ENCODE results near the gene UPF3B.

The UPF3B gene

DNA sequence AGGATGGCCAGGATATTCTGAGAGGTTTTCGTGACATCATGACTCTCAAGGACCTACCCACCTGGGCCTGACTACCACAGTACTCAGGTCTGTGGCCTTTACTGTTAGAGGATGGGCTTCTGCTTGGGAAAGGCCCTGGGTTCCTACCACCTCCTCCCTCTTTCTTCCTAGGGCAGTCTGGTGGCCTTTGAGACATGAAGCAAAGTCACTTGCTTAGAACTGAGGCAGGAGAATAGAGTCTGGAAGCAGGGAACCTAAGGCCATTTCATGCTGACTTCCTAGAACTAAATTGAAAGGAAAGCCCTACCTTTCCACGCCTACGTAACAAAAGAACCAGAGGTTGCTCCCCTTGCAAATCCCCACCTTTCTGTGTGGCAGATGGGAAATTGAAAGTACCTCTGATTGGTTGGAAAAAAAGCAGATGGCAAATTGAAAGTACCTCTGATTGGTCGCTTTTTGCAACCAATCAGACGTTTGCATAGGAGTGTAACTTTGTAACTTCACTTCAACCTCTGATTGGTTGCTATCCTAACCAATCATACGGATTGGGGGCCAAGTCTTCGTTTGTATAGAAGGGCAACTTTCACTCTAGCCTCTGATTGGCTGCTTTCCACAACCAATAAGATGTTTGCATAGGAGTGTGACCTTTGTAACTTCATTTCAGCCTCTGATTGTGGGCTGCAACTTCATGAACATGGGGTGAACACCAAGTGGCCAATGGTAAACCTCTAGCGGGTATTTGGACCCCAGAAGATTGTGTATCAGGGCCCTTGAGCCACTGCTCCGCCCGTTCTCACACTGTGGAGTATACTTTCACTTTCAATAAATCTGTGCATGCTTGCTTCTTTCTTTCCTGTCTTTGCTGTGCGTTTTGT is 33.0 kb upstream of the UPF3B start:
- H3K4me3 ChIP-seq (ENCODE audit: low read depth, low read length) = no peak overlapping the region
- no peak for DNase-seq (ENCODE audit: low read depth)
- in situ Hi-C loops (cut with HindIII; ENCODE audit: low sequenced_read_pairs) = no loop called here
- no peak for TF ChIP-seq CTCF (IDR thresholded peaks at IDR 0.05; ENCODE audit: low read depth, low read length, missing control alignments)

DNA sequence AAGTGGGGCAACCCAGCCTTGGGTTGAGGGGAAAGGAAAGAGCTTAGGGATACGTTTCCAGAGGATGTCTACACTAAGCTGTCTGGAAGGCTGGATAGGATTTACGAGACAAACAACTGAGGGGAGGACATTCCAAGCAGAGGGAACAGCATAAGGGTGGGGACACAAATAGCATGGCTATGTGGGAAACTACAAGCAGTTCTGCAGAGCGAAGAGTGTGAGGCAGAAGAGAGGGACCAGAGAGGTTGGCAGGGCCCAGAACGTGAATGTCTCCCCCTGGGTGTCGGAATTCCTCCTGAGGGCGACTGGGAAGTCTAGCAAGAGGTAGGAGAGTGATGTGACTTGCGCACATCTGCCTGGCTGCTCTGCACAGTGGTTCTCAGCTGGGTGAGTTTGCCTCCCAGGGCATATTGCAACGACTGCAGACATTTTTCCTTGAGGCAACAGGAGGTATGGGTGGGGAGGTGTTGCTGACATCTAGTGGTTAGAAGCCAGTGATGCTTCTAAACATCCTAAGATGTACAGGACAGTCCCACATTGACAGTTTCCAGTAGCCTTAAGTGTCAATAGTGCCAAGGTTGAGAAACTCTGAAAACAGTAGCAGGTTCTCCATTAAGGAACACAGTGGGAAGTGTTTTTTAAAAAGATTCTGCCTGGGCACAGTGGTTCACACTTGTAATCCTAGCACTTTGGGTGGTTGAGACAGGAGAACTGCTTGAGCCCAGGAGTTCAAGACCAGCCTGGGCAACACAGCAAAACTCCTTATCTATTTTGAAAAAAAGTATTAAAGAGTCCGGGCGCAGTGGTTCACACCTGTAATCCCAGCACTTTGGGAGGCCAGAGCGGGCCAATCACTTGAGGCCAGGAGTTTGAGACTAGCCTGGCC is 28.0 kb upstream of the UPF3B start:
- peak; percentile 72 for TF ChIP-seq CTCF (IDR thresholded peaks at IDR 0.05; ENCODE audit: low read depth, low read length, missing control alignments)

GRCh38 chrX:119880076-119880475 is 27.3 kb upstream of the UPF3B start:
- H3K4me3 ChIP-seq (ENCODE audit: low read depth, low read length) = no peak overlapping the region
- no peak for TF ChIP-seq CTCF (IDR thresholded peaks at IDR 0.05; ENCODE audit: low read depth, low read length, missing control alignments)
- in situ Hi-C loops (cut with HindIII; ENCODE audit: low sequenced_read_pairs) = no loop called here
- no peak for DNase-seq (ENCODE audit: low read depth)

More for the DNA sequence above, 28.0 kb upstream of the UPF3B start:
- no peak overlapping the region for H3K4me3 ChIP-seq (ENCODE audit: low read depth, low read length)
- DNase-seq (ENCODE audit: low read depth) = peak; percentile 18
- in situ Hi-C loops (cut with HindIII; ENCODE audit: low sequenced_read_pairs) = no loop called here

DNA sequence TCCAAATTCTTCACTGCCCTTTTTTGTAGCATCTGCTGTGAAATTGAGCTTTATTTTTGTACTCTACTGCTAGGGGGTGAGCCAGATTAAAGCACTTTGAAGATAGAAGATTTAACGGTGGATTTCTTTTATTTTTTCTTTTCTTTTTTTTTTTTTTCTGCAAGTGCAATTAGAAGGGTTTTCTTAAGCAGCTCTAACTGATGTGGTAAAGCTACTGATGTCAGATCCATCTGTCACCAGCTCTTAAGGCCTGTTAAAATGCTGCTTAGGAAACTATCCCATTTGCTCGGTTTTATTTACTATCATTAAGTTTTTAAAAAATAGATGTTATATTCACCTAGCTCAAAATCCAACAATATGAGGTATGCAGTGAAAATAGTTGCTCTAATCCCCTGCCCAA is 26.0 kb upstream of the UPF3B start:
- no peak for DNase-seq (ENCODE audit: low read depth)
- in situ Hi-C loops (cut with HindIII; ENCODE audit: low sequenced_read_pairs) = no loop called here
- no peak for TF ChIP-seq CTCF (IDR thresholded peaks at IDR 0.05; ENCODE audit: low read depth, low read length, missing control alignments)
- H3K4me3 ChIP-seq (ENCODE audit: low read depth, low read length) = no peak overlapping the region

DNA sequence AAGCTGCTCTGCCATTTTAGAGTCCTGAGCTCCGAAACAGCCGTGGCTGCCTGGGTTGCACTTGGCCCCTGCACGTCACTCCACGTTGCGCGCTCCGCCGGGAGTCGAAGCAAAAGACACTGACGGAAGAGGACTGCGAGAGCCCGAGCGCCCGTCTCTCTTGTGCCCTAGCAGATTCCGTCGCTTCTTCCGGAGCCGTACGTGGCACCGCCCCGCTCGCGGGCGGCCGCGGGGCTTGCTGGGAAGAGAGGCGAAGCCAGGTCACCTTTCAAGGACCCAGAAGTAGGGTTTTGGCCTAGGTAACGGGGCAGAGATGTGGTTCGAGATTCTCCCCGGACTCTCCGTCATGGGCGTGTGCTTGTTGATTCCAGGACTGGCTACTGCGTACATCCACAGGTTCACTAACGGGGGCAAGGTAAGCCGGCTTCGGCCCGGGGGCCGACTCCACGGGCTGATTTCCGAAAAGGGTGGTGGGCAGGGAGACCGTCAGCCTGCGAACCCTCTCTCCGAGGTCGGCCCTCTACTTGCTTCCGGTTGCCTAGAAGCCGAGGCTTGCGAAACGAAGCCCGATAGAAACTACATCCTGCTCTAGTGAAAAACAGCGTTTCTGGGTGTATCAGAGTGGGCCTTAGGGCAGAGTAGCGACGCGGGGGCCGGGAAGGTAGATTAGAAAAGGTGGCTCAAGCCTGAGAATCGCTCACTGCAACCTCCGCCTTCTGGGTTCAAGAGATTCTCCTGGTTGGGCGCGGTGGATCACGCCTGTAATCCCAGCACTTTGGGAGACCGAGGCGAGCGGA is 19.0 kb upstream of the UPF3B start, which contains the start of the genes NDUFA1 and RNF113A:
Gene NDUFA1 (plus strand): TSS at position 234 of the 797 bp plus-strand sequence. CDS start 80 bp downstream, at position 314.
Gene RNF113A (minus strand): TSS at position 135 of the 797 bp plus-strand sequence. CDS start 120 bp downstream, at position 15.
- H3K4me3 ChIP-seq (ENCODE audit: low read depth, low read length) = peak within 1 kb of the TSS; percentile 71
- DNase-seq (ENCODE audit: low read depth) = peak; percentile 23
- TF ChIP-seq CTCF (IDR thresholded peaks at IDR 0.05; ENCODE audit: low read depth, low read length, missing control alignments) = no peak
- in situ Hi-C loops (cut with HindIII; ENCODE audit: low sequenced_read_pairs) = no loop called here

GRCh38 chrX:119871245-119871598 is 18.5 kb upstream of the UPF3B start:
- no peak for DNase-seq (ENCODE audit: low read depth)
- peak overlapping the region; percentile 71 for H3K4me3 ChIP-seq (ENCODE audit: low read depth, low read length)
- TF ChIP-seq CTCF (IDR thresholded peaks at IDR 0.05; ENCODE audit: low read depth, low read length, missing control alignments) = no peak
- in situ Hi-C loops (cut with HindIII; ENCODE audit: low sequenced_read_pairs) = no loop called here

Measured in astrocyte of the cerebellum (primary cell).